Measurements from ENCODE around the gene ABHD17C. TPM values are rescaled to one million over a fixed set of nuclear protein-coding genes. Genes with fewer than 3 reads are reported as not detected.
A peak's percentile ranks its signal among the peaks of the same experiment; 100 is the strongest.

The ABHD17C gene
- total RNA-seq, 4 donors from 2014 or later, result 41.0 to 96.0 (median 72.5) TPM

DNA sequence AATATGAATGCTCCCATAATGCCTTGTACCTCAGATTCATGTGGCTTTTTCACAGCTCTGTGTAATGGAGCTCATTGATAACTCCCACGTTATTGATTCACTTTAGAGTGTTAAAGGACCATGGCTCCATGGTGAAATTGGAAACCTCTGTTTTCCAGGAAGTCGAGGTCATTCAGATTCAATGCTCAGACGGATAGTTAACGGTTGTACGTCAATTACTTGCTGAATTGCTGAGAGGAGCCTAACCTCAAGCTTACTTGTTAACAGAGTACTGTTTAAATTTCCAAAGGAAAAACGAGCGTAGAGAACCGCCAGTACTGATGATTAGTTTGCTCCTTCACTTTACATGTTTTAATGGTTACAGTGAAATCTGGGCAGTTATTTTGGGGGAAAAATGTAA is 11.1 kb downstream of the ABHD17C start:
- no peak for TF ChIP-seq POLR2A (IDR thresholded peaks at IDR 0.05)
- no peak for TF ChIP-seq POLR2AphosphoS5 (IDR thresholded peaks at IDR 0.05)
- in situ Hi-C loops (cut with MboI; ENCODE audit: low pct_ligation_motif_present in 1 of 4, low pct_unique_long_range_greater_than_20kb in 1 of 4, low sequenced_read_pairs in 3 of 4) (no loop called here), intact Hi-C loops (cut with DNase I; ENCODE audit: low total_unique reads) (loop anchor here (5.0 kb wide), 1 partner anchor 71 kb away; the partner anchor contains the start of gene CEMIP)

DNA sequence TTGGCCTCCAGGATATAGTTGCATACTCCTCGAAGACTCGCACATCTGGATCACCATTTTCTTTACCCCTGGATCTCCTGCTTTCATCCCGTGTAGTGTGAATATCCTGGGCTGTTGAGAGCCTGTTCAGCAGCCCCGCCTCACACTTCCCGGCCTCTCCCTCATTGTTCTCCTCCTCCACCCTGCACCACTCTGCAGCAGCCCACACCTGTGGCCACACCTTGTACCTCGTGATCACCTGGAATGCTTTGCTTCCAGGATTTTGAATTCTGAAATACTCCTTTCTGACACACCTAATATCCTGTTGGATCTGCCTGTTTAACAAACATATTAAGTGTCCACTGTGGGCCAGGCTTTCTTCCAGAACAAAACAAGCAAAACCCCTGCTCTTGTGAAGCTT is 14.4 kb downstream of the ABHD17C start:
- peak overlapping the region; percentile 65 to 79 (median 70) for H3K27ac ChIP-seq
- H3K9me3 ChIP-seq, result no peaks in the 10 kb centered on the region
- H3K4me1 ChIP-seq, result peaks cover 5 to 63% (median 15%) of the 10 kb centered on the region in 4 donors
- H3K27me3 ChIP-seq, result no peaks in the 10 kb centered on the region
- TF ChIP-seq POLR2AphosphoS5 (IDR thresholded peaks at IDR 0.05) (peak in 2 of 3 donors; percentile 14 to 52), EP300 (IDR thresholded peaks at IDR 0.05; ENCODE audit: low read depth) (no peak)
- in situ Hi-C loops (cut with MboI; ENCODE audit: low pct_ligation_motif_present in 1 of 4, low pct_unique_long_range_greater_than_20kb in 1 of 4, low sequenced_read_pairs in 3 of 4), result no loop called here
- H3K4me3 ChIP-seq, result no peak overlapping the region
- intact Hi-C loops (cut with DNase I; ENCODE audit: low total_unique reads), result loop anchor here (5.0 kb wide), 1 partner anchor 68 kb away; the partner anchor contains the start of gene CEMIP
- no peaks in the 10 kb centered on the region for H3K36me3 ChIP-seq
- peak; percentile 81 for DNase-seq
- 47 to 59% methylated on average over 6 of the region's 6 CpGs for WGBS, 2 donors (ENCODE audit: low coverage in 1 of 2)

More for the DNA sequence above, 11.1 kb downstream of the ABHD17C start:
- no peak for DNase-seq
- 62 to 63% methylated on average over 6 to 8 of the region's 8 CpGs for WGBS, 2 donors (ENCODE audit: low coverage in 1 of 2)
- H3K9me3 ChIP-seq, result no peaks in the 10 kb centered on the region
- no peaks in the 10 kb centered on the region for H3K36me3 ChIP-seq
- H3K27me3 ChIP-seq, result no peaks in the 10 kb centered on the region
- peak overlapping the region in 1 of 4 donors; percentile 9 for H3K27ac ChIP-seq
- H3K4me1 ChIP-seq, result peaks cover 17 to 80% (median 29%) of the 10 kb centered on the region in 4 donors
- no peak overlapping the region for H3K4me3 ChIP-seq

DNA sequence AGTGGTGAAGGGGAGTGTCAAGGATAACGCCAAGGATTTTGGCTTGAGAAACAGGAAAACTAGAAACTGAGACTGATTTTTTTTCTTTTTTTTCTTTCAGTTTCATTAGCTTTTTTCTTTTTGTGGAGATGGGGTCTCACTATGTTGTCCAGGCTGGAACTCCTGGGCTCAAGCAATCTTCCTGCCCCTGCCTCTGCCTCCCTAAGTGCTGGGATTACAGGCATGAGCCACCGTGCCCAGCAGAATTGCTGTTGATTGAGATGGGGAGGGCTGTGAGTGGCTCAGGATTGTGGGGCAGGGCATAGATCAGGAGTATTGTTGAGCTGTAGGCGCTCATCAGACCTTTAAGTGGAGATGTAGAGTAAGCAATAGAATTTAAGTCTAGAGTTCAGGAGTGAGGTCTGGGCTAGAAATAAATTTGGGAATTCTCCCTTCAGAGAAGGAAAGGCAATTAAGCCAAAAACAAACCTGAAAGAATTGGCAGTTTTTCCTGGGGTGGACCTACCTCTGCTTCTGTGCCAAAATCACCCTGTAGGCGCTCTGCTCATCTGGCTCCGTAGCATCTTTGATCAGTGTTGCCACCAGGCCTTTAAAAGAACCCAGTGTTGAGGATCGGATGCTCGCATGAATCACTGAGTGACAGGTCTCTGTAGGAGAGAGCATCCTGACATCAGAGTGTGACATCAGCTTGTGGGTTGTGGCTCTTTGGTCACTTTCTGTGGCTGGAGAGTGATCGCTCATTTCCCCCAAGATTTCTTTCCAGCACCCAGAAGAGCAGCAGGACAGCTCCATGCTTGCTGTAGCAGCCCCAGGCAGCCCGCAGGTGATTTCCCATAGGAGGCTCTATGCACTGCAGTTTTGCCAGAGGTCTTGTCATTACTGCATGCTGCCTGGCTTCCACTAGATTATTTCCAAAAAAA is 15.8 kb downstream of the ABHD17C start:
- peaks cover 3 to 52% (median 13%) of the 10 kb centered on the region in 4 donors for H3K4me1 ChIP-seq
- in situ Hi-C loops (cut with MboI; ENCODE audit: low pct_ligation_motif_present in 1 of 4, low pct_unique_long_range_greater_than_20kb in 1 of 4, low sequenced_read_pairs in 3 of 4) (no loop called here), intact Hi-C loops (cut with DNase I; ENCODE audit: low total_unique reads) (no loop called here)
- DNase-seq, result no peak
- TF ChIP-seq EP300 (IDR thresholded peaks at IDR 0.05; ENCODE audit: low read depth) (no peak), POLR2AphosphoS5 (IDR thresholded peaks at IDR 0.05) (no peak), POLR2A (IDR thresholded peaks at IDR 0.05) (no peak)
- TF ChIP-seq, protein P1, sequence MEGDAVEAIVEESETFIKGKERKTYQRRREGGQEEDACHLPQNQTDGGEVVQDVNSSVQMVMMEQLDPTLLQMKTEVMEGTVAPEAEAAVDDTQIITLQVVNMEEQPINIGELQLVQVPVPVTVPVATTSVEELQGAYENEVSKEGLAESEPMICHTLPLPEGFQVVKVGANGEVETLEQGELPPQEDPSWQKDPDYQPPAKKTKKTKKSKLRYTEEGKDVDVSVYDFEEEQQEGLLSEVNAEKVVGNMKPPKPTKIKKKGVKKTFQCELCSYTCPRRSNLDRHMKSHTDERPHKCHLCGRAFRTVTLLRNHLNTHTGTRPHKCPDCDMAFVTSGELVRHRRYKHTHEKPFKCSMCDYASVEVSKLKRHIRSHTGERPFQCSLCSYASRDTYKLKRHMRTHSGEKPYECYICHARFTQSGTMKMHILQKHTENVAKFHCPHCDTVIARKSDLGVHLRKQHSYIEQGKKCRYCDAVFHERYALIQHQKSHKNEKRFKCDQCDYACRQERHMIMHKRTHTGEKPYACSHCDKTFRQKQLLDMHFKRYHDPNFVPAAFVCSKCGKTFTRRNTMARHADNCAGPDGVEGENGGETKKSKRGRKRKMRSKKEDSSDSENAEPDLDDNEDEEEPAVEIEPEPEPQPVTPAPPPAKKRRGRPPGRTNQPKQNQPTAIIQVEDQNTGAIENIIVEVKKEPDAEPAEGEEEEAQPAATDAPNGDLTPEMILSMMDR (IDR thresholded peaks at IDR 0.05), result no peak
- peak overlapping the region; percentile 61 to 73 (median 66) for H3K27ac ChIP-seq
- H3K36me3 ChIP-seq, result no peaks in the 10 kb centered on the region
- H3K27me3 ChIP-seq, result no peaks in the 10 kb centered on the region
- H3K4me3 ChIP-seq, result no peak overlapping the region
- WGBS, 2 donors (ENCODE audit: low coverage in 1 of 2), result 69 to 81% methylated on average over 2 to 9 of the region's 9 CpGs
- H3K9me3 ChIP-seq, result no peaks in the 10 kb centered on the region

DNA sequence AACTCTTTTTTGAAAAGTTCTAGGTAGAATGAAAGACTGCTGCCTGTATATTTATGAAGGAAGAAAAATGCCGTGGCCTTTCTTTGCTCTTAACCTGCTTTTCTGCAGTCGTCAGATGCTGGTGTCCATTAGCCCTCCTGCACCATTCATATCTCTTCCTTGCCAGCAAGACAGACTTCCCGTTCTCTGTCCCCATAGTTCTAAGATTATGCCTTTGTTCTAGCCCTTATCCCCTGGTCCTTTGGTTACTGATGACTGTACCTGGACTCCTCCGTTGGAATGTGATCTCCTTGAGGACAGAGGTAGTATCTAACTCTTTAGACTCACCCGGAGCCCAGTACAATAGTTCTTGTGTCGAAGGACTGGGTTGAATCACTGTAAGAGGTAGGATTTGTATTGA is 16.8 kb downstream of the ABHD17C start:
- no peak for TF ChIP-seq POLR2AphosphoS5 (IDR thresholded peaks at IDR 0.05)
- TF ChIP-seq EP300 (IDR thresholded peaks at IDR 0.05; ENCODE audit: low read depth), result no peak
- no peak for TF ChIP-seq POLR2A (IDR thresholded peaks at IDR 0.05)
- TF ChIP-seq, protein P1 (IDR thresholded peaks at IDR 0.05), result no peak
- Histone ChIP-seq H3K4me3 (no peak overlapping the region), H3K27ac (peak overlapping the region in 2 of 4 donors; percentile 49 to 61), H3K4me1 (peaks cover 3 to 52% (median 13%) of the 10 kb centered on the region in 4 donors), H3K9me3 (no peaks in the 10 kb centered on the region), H3K36me3 (no peaks in the 10 kb centered on the region), H3K27me3 (no peaks in the 10 kb centered on the region)
- intact Hi-C loops (cut with DNase I; ENCODE audit: low total_unique reads) (no loop called here), in situ Hi-C loops (cut with MboI; ENCODE audit: low pct_ligation_motif_present in 1 of 4, low pct_unique_long_range_greater_than_20kb in 1 of 4, low sequenced_read_pairs in 3 of 4) (no loop called here)
- WGBS, 2 donors (ENCODE audit: low coverage in 1 of 2), result 87 to 91% methylated on average over 5 to 6 of the region's 6 CpGs
- DNase-seq, result no peak

DNA sequence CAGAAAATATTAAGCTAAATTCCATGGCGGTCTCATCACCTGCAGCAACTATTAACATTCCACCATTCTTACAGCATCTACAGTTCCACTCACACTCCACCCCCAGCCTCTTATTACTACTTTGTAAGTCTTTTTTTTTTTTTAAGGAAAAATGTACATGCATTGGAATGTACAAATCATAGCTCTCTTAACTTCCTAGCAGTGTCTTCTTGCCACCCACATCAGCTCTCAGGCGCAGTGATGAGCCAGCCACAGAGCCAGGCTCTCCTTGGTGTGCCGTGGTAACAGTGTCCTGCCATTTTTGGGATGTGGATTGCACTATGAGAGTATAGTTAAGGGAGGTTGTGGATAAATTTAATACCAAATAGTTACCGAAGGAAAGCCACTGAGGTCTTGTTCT is 17.8 kb downstream of the ABHD17C start:
- H3K36me3 ChIP-seq, result no peaks in the 10 kb centered on the region
- DNase-seq, result no peak
- TF ChIP-seq POLR2A (IDR thresholded peaks at IDR 0.05) (no peak), EP300 (IDR thresholded peaks at IDR 0.05; ENCODE audit: low read depth) (no peak), POLR2AphosphoS5 (IDR thresholded peaks at IDR 0.05) (no peak)
- TF ChIP-seq, protein P1 (IDR thresholded peaks at IDR 0.05), result no peak
- no peak overlapping the region for H3K27ac ChIP-seq
- no peaks in the 10 kb centered on the region for H3K9me3 ChIP-seq
- WGBS, 2 donors (ENCODE audit: low coverage in 1 of 2), result 94 to 95% methylated on average over 4 of the region's 4 CpGs
- in situ Hi-C loops (cut with MboI; ENCODE audit: low pct_ligation_motif_present in 1 of 4, low pct_unique_long_range_greater_than_20kb in 1 of 4, low sequenced_read_pairs in 3 of 4) (no loop called here), intact Hi-C loops (cut with DNase I; ENCODE audit: low total_unique reads) (no loop called here)
- H3K4me1 ChIP-seq, result peaks cover 3 to 46% (median 13%) of the 10 kb centered on the region in 4 donors
- H3K4me3 ChIP-seq, result no peak overlapping the region
- H3K27me3 ChIP-seq, result no peaks in the 10 kb centered on the region

Data from transverse colon (tissue), 4 donors.